Embryonic facial prominence (tissue), 1 donor: Measurements from ENCODE around the gene NASP.
"Not testable (repeated sequence)": the region's sequence is repeated elsewhere in the genome, so short reads cannot be mapped to it uniquely, and the experiment has no call there.

Experiments
- DNase-seq: peaks from one replicate; pipeline ENCODE4 v3.0.0-alpha.2; 2016; ENCODE audit errors: extremely low spot score

NASP gene

GRCh38 chr1:45569571-45569961 is 14.3 kb upstream of the NASP start:
- no peak for DNase-seq

- DNase-seq: peak; percentile 48
These were observed 13.8 kb upstream of the NASP start for GRCh38 chr1:45569962-45570581.

- DNase-seq: no peak
These were observed 13.2 kb upstream of the NASP start for GRCh38 chr1:45570631-45571030.

GRCh38 chr1:45573231-45573804 is 10.5 kb upstream of the NASP start:
- DNase-seq: no peak

GRCh38 chr1:45574105-45574626 is 9.7 kb upstream of the NASP start:
- DNase-seq: no peak

- DNase-seq: peak; percentile 92
These were observed 576 bp upstream of the NASP start for GRCh38 chr1:45583264-45583665.

GRCh38 chr1:45584351-45585109 is 689 bp downstream of the NASP start:
- DNase-seq: peak; percentile 79

GRCh38 chr1:45585110-45585426 is 1.2 kb downstream of the NASP start:
- DNase-seq: no peak

GRCh38 chr1:45585496-45586075 is 1.7 kb downstream of the NASP start:
- no peak for DNase-seq

- no peak for DNase-seq
These were observed 2.9 kb downstream of the NASP start for GRCh38 chr1:45586769-45587168.

- DNase-seq: no peak
These were observed 6.0 kb downstream of the NASP start for GRCh38 chr1:45589861-45590260.

- no peak for DNase-seq
These were observed 10.6 kb downstream of the NASP start for GRCh38 chr1:45594412-45594811.

GRCh38 chr1:45596765-45597164 is 12.9 kb downstream of the NASP start:
- DNase-seq: not testable (repeated sequence)

GRCh38 chr1:45604239-45604638 is 20.4 kb downstream of the NASP start:
- DNase-seq: no peak

GRCh38 chr1:45607404-45608074 is 23.7 kb downstream of the NASP start:
- DNase-seq: no peak

GRCh38 chr1:45608175-45609156 is 24.6 kb downstream of the NASP start:
- DNase-seq: no peak

- DNase-seq: no peak
These were observed 26.9 kb downstream of the NASP start for GRCh38 chr1:45610589-45611226.

GRCh38 chr1:45612941-45613579 is 29.2 kb downstream of the NASP start:
- DNase-seq: no peak

GRCh38 chr1:45615885-45616284 is 32.0 kb downstream of the NASP start:
- no peak for DNase-seq

- no peak for DNase-seq
These were observed 33.8 kb downstream of the NASP start for GRCh38 chr1:45617618-45618017.
